Liver (tissue), 9 donors: ENCODE measurements around the gene RFTN2. TPM values are rescaled to one million over a fixed set of nuclear protein-coding genes. Genes with fewer than 3 reads are reported as not detected.
A peak's percentile ranks its signal among the peaks of the same experiment; 100 is the strongest.

Experiments
- DNase-seq: peaks from one replicate; pipeline ENCODE4 v3.0.0-alpha.2; 2017; ENCODE audit warnings: low spot score
- H3K27ac ChIP-seq, 2 donors: one replicate each; pipeline ENCODE4 v1.7.0; 2013; ENCODE audit warnings: inconsistent platforms in 2 of 2, low read length in 2 of 2, control low read depth in 1 of 2, low read depth in 1 of 2, mild to moderate bottlenecking in 1 of 2
- H3K27me3 ChIP-seq, 4 donors: one replicate each; pipeline versions ENCODE4 v1.6.1 to v1.7.0; 2013; ENCODE audit warnings: low read length in 3 of 4, inconsistent platforms in 1 of 4, mild to moderate bottlenecking in 1 of 4, moderate library complexity in 1 of 4; ENCODE audit not compliant: control insufficient read depth in 4 of 4, insufficient read depth in 4 of 4
- H3K36me3 ChIP-seq, 4 donors: one replicate each; pipeline versions ENCODE4 v1.6.1 to v1.7.0; 2013; ENCODE audit warnings: low read length in 3 of 4, mild to moderate bottlenecking in 3 of 4, low read depth in 1 of 4, moderate library complexity in 1 of 4; ENCODE audit not compliant: control insufficient read depth in 4 of 4, insufficient read depth in 3 of 4
- H3K4me1 ChIP-seq, 4 donors: one replicate each; pipeline versions ENCODE4 v1.6.1 to v1.7.0; 2013; ENCODE audit warnings: low read length in 3 of 4, mild to moderate bottlenecking in 3 of 4, moderate library complexity in 1 of 4; ENCODE audit not compliant: control insufficient read depth in 4 of 4, insufficient read depth in 4 of 4
- H3K4me3 ChIP-seq, 3 donors: one replicate each; pipeline versions ENCODE4 v1.6.1 to v1.7.0; 2013; ENCODE audit warnings: low read length in 3 of 3, control low read depth in 1 of 3, low read depth in 1 of 3, mild to moderate bottlenecking in 1 of 3
- H3K9ac ChIP-seq, 2 donors: one replicate each; pipeline ENCODE4 v1.7.0; 2013; ENCODE audit warnings: low read length in 2 of 2, mild to moderate bottlenecking in 2 of 2, moderate library complexity in 2 of 2, control low read depth in 1 of 2, low read depth in 1 of 2
- H3K9me3 ChIP-seq, 4 donors: one replicate each; pipeline versions ENCODE4 v1.6.1 to v1.7.0; 2013; ENCODE audit warnings: low read length in 3 of 4; ENCODE audit not compliant: control insufficient read depth in 4 of 4
- EGR1 ChIP-seq, 2 donors: IDR thresholded peaks; 2 replicates each; pipeline ENCODE4 v1.6.1; 2016 to 2018; ENCODE audit warnings: antibody characterized with exemption in 2 of 2, low read depth in 2 of 2
- FOXA1 ChIP-seq: IDR thresholded peaks from 2 replicates; pipeline ENCODE4 v1.6.1; 2016; ENCODE audit warnings: antibody characterized with exemption
- FOXA2 ChIP-seq: IDR thresholded peaks from 2 replicates; pipeline ENCODE4 v1.6.1; 2016; ENCODE audit warnings: antibody characterized with exemption
- GABPA ChIP-seq, 2 donors: IDR thresholded peaks in 1 of 2; conservative IDR thresholded peaks in 1 of 2; 2 replicates each; pipeline ENCODE4 v1.6.1; 2016; ENCODE audit warnings: antibody characterized with exemption in 2 of 2, mild to moderate bottlenecking in 1 of 2, moderate library complexity in 1 of 2
- HNF4A ChIP-seq, 2 donors: conservative IDR thresholded peaks; 2 replicates each; pipeline ENCODE4 v1.6.1; 2016; ENCODE audit warnings: antibody characterized with exemption in 2 of 2, mild to moderate bottlenecking in 2 of 2
- HNF4G ChIP-seq: IDR thresholded peaks from 2 replicates; pipeline ENCODE4 v1.6.1; 2016; ENCODE audit warnings: antibody characterized with exemption
- JUND ChIP-seq, 2 donors: IDR thresholded peaks; 2 replicates each; pipeline ENCODE4 v1.6.1; 2016; ENCODE audit warnings: antibody characterized with exemption in 2 of 2
- NR2F2 ChIP-seq: IDR thresholded peaks from 2 replicates; pipeline ENCODE4 v1.6.1; 2016; ENCODE audit warnings: antibody characterized with exemption
- RAD21 ChIP-seq, 2 donors: IDR thresholded peaks; 2 replicates each; pipeline ENCODE4 v1.6.1; 2016; ENCODE audit warnings: antibody characterized with exemption in 2 of 2, mild to moderate bottlenecking in 2 of 2
- RXRA ChIP-seq, 2 donors: IDR thresholded peaks; 2 replicates each; pipeline ENCODE4 v1.6.1; 2017 to 2018; ENCODE audit warnings: antibody characterized with exemption in 2 of 2, mild to moderate bottlenecking in 1 of 2
- SP1 ChIP-seq: IDR thresholded peaks from 2 replicates; pipeline ENCODE4 v1.6.1; 2018; ENCODE audit warnings: antibody characterized with exemption, mild to moderate bottlenecking
- TAF1 ChIP-seq: conservative IDR thresholded peaks from 2 replicates; pipeline ENCODE4 v1.6.1; 2016; ENCODE audit warnings: antibody characterized with exemption, mild to moderate bottlenecking
- YY1 ChIP-seq: IDR thresholded peaks from 2 replicates; pipeline ENCODE4 v1.6.1; 2016; ENCODE audit warnings: antibody characterized with exemption, mild to moderate bottlenecking
- WGBS: extraction: QIAGEN DNeasy Blood & Tissue Kit; methylation state at CpG from one replicate; pipeline ENCODE4 v1.1.7; 2013; 5-methylcytosine and 5-hydroxymethylcytosine counted together
- polyA plus RNA-seq, 2 donors: library from polyadenylated mRNA; stranded (reverse) in 1 of 2; unstranded in 1 of 2; fragments of 200-250 nt in 1 of 2; fragments of >200 nt in 1 of 2; fragmentation: Nextera tagmentation in 1 of 2; extraction: Ambion mirVana in 1 of 2; gene quantifications; one replicate each; pipeline versions ENCODE4 v1.2.1 to v1.2.3, GENCODE V29; 2013 to 2015
- total RNA-seq, 2 donors: library from RNA; depleted of rRNA; stranded (reverse); fragments of >200 nt; gene quantifications; one replicate each; pipeline ENCODE4 v1.2.3, GENCODE V29; 2014
- TF ChIP-seq, protein P1 (sequence below): IDR thresholded peaks from 2 replicates; pipeline ENCODE4 v1.6.1; 2016; ENCODE audit warnings: antibody characterized with exemption
- TF ChIP-seq, protein P2 (sequence below): fragments of 150-350 bp; IDR thresholded peaks from 2 replicates; pipeline ENCODE4 v1.5.1; 2017; ENCODE audit warnings: improper control_type of control experiment, low read depth, low read length; ENCODE audit not compliant: missing input control
- TF ChIP-seq, protein P3 (sequence below): IDR thresholded peaks from 2 replicates; pipeline ENCODE4 v1.6.1; 2016; ENCODE audit warnings: antibody characterized with exemption
- TF ChIP-seq, protein P4 (sequence below): IDR thresholded peaks from 2 replicates; pipeline ENCODE4 v1.6.1; 2016; ENCODE audit warnings: antibody characterized with exemption
- donor health status: healthy.
- donor health status: healthy.
- donor health status: healthy.
- donor health status: healthy.
- donor health status: healthy.

RFTN2 gene
- total and polyA plus RNA-seq, 4 donors, result 0.40 to 4.2 (median 1.2) TPM

DNA sequence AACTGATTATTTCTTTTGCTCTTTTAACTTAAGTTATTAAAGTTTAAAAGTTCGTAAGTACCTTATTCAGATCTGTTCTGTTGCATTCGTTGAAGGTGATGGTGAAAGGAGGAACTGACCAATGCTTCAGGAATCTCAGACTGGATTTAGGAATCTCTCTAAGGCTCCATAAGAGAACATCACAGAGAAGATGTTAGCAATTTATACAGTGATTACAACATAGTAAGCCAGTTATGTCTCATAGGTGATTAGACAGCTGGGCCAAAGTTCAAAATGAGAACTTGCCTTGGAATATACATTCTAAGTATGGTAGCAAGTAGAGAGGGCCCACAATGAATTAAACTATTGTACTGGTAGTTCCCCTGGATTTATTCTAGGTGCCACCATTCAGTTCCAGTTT is 32.9 kb upstream of the RFTN2 start:
- H3K27ac ChIP-seq, result no peak overlapping the region
- no peaks in the 10 kb centered on the region for H3K36me3 ChIP-seq
- no peak overlapping the region for H3K4me3 ChIP-seq
- H3K9ac ChIP-seq, result no peak overlapping the region
- peaks cover 2 to 34% (median 29%) of the 10 kb centered on the region in 4 donors for H3K4me1 ChIP-seq
- TF ChIP-seq EGR1 (IDR thresholded peaks at IDR 0.05; ENCODE audit: low read depth in 2 of 2) (no peak), FOXA2 (no peak), NR2F2 (no peak), YY1 (no peak), JUND (IDR thresholded peaks at IDR 0.05) (no peak), SP1 (no peak), RXRA (IDR thresholded peaks at IDR 0.05) (no peak), GABPA (IDR thresholded peaks at IDR 0.05 in 1 of 2, conservative IDR thresholded peaks at IDR 0.05 in 1 of 2) (no peak), TAF1 (no peak), HNF4G (no peak), FOXA1 (no peak), HNF4A (conservative IDR thresholded peaks at IDR 0.05) (no peak)
- TF ChIP-seq, protein P1, sequence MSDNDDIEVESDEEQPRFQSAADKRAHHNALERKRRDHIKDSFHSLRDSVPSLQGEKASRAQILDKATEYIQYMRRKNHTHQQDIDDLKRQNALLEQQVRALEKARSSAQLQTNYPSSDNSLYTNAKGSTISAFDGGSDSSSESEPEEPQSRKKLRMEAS, result no peak
- TF ChIP-seq, protein P2, sequence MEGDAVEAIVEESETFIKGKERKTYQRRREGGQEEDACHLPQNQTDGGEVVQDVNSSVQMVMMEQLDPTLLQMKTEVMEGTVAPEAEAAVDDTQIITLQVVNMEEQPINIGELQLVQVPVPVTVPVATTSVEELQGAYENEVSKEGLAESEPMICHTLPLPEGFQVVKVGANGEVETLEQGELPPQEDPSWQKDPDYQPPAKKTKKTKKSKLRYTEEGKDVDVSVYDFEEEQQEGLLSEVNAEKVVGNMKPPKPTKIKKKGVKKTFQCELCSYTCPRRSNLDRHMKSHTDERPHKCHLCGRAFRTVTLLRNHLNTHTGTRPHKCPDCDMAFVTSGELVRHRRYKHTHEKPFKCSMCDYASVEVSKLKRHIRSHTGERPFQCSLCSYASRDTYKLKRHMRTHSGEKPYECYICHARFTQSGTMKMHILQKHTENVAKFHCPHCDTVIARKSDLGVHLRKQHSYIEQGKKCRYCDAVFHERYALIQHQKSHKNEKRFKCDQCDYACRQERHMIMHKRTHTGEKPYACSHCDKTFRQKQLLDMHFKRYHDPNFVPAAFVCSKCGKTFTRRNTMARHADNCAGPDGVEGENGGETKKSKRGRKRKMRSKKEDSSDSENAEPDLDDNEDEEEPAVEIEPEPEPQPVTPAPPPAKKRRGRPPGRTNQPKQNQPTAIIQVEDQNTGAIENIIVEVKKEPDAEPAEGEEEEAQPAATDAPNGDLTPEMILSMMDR, result no peak
- TF ChIP-seq, protein P3, sequence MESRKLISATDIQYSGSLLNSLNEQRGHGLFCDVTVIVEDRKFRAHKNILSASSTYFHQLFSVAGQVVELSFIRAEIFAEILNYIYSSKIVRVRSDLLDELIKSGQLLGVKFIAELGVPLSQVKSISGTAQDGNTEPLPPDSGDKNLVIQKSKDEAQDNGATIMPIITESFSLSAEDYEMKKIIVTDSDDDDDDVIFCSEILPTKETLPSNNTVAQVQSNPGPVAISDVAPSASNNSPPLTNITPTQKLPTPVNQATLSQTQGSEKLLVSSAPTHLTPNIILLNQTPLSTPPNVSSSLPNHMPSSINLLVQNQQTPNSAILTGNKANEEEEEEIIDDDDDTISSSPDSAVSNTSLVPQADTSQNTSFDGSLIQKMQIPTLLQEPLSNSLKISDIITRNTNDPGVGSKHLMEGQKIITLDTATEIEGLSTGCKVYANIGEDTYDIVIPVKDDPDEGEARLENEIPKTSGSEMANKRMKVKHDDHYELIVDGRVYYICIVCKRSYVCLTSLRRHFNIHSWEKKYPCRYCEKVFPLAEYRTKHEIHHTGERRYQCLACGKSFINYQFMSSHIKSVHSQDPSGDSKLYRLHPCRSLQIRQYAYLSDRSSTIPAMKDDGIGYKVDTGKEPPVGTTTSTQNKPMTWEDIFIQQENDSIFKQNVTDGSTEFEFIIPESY, result no peak
- TF ChIP-seq, protein P4, sequence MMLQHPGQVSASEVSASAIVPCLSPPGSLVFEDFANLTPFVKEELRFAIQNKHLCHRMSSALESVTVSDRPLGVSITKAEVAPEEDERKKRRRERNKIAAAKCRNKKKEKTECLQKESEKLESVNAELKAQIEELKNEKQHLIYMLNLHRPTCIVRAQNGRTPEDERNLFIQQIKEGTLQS, result no peak
- H3K9me3 ChIP-seq, result no peaks in the 10 kb centered on the region
- 48% methylated on average over 2 of the region's 2 CpGs for whole genome bisulfite sequencing
- no peak for DNase-seq
- H3K27me3 ChIP-seq, result no peaks in the 10 kb centered on the region

DNA sequence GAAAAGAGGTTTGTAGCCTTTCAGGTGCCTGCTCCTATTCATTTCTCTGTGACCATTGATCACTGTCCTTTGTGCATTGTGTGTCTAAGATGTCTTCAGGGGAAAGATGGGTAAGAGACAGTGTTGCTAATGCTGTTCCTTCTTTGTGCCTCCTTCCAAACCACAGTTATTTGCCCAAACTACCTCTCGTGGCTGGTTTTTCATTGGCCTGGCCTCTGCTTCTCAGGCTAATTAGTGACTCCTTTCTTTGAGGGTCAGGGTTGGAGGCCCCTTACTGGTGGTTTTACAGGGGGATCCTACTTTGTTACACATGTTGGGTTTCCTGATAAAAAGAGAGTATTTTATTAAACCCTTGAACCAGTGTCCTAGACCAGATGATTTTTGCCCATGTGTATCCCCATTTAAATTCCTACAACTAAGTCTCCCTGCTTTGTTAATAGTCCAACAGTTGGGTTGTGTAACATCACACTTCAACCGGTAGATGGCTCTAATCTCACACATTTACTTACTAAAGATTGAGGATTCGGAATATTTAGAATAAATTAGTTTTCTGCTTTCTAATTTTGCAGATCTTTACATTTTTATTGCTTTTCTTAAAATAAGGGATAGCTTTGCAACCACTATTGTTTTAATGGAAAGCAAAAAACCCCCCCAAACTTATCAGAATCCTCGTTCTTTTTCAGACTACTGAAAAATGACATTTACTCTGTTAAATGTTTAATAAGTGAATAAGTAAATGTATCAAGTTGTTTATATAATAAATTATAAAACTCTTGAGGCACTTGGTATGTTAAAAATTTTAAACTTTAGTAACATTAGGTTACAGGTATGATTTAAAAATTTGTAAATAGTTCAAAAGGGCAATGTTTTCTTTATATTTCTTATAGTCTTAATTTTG is 32.2 kb upstream of the RFTN2 start:
- Histone ChIP-seq H3K27me3 (no peaks in the 10 kb centered on the region), H3K4me1 (peaks cover 2 to 34% (median 29%) of the 10 kb centered on the region in 4 donors), H3K27ac (no peak overlapping the region), H3K36me3 (no peaks in the 10 kb centered on the region), H3K9me3 (no peaks in the 10 kb centered on the region), H3K9ac (peak overlapping the region; percentile 2 to 15), H3K4me3 (peak overlapping the region in 1 of 3 donors; percentile 86)
- DNase-seq, result no peak
- WGBS, result 9% methylated on average over 4 of the region's 4 CpGs
- no peak for TF ChIP-seq EGR1 (IDR thresholded peaks at IDR 0.05; ENCODE audit: low read depth in 2 of 2)
- TF ChIP-seq, protein P2, result peak; percentile 75
- TF ChIP-seq RAD21 (IDR thresholded peaks at IDR 0.05), result peak; percentile 72 to 73
